Astrocyte of the spinal cord (primary cell): ENCODE results near the gene AVPR1B.

ENCODE experiments used
- DNase-seq: peaks from one replicate; pipeline ENCODE4 v3.0.0; 2011; ENCODE audit warnings: low read depth, low spot score
- H3K4me3 ChIP-seq: 2 replicates; pipeline ENCODE4 v1.5.1; 2011; ENCODE audit warnings: low read depth, mild to moderate bottlenecking, low read length, moderate library complexity
- CTCF ChIP-seq: IDR thresholded peaks from 2 replicates; pipeline ENCODE4 v1.5.1; 2012; ENCODE audit warnings: low read depth, mild to moderate bottlenecking, low read length, inconsistent platforms
- in situ Hi-C: cut with HindIII; loops from 2 replicates; pipeline ENCODE4 v1.10.0; 2017; ENCODE audit warnings: low sequenced_read_pairs

The AVPR1B gene

GRCh38 chr1:206109718-206110117 lies 7.5 kb downstream of the AVPR1B start:
- no peak for DNase-seq
- TF ChIP-seq CTCF: no peak
- in situ Hi-C loops: loop anchor here (25.0 kb wide), 1 partner anchor 197 kb away; no protein-coding TSS in a partner anchor

GRCh38 chr1:206108635-206109034 lies 8.6 kb downstream of the AVPR1B start:
- no peak for TF ChIP-seq CTCF
- in situ Hi-C loops: loop anchor here (25.0 kb wide), 1 partner anchor 196 kb away; no protein-coding TSS in a partner anchor
- no peak overlapping the region for H3K4me3 ChIP-seq
- DNase-seq: no peak

More at GRCh38 chr1:206109718-206110117, 7.5 kb downstream of the AVPR1B start:
- no peak overlapping the region for H3K4me3 ChIP-seq

GRCh38 chr1:206107168-206107544 lies 10.0 kb downstream of the AVPR1B start:
- in situ Hi-C loops: loop anchor here (25.0 kb wide), 1 partner anchor 195 kb away; no protein-coding TSS in a partner anchor
- no peak for TF ChIP-seq CTCF
- DNase-seq: no peak
- no peak overlapping the region for H3K4me3 ChIP-seq

- DNase-seq: peak; percentile 73
- in situ Hi-C loops: loop anchor here (25.0 kb wide), 1 partner anchor 194 kb away; no protein-coding TSS in a partner anchor
- no peak overlapping the region for H3K4me3 ChIP-seq
- peak; percentile 86 for TF ChIP-seq CTCF
These were observed 10.6 kb downstream of the AVPR1B start for GRCh38 chr1:206106328-206107167.

DNA sequence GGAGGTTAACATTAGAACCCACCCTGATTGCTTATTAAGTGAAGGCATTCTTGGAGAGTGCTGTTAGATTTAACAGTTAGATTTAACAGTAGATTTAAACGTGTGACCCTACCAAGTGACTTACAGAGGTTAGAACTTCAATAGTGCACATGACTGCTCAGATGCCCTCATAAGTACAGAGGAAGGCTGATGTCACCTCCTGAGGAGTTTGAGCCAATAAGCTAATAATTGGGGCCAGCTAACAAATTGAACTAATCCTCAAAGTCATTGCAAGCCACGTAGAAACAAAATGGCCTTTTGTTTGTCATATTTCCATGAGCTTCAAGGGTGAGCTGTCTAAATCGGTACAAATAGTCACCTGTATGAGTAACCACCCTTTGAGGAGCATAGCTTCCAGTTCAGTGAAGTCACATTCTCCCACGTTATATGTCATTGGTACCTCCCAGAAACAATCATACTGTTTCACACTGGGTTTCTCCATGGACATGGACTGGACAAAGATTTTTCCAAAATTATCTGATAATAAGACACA lies 11.7 kb downstream of the AVPR1B start:
- DNase-seq: no peak

More for the DNA sequence above, 11.7 kb downstream of the AVPR1B start:
- H3K4me3 ChIP-seq: no peak overlapping the region
- TF ChIP-seq CTCF: no peak
- in situ Hi-C loops: loop anchor here (25.0 kb wide), 1 partner anchor 193 kb away; no protein-coding TSS in a partner anchor
